ENCODE measurements around the gene SERPINA10.

Gene SERPINA10

GRCh38 chr14:94310248-94310647 lies 17.2 kb upstream of the SERPINA10 start:
- Histone ChIP-seq H3K4me3 (replicated peaks; ENCODE audit: insufficient read depth, low read length) (no peak overlapping the region), H3K27ac (replicated peaks) (no peak overlapping the region), H3K27me3 (ENCODE audit: insufficient read depth, poor library complexity, severe bottlenecking) (no peaks in the 10 kb centered on the region)
- no peak for DNase-seq (ENCODE audit: low read depth in 1 of 2, low spot score in 1 of 2)
- no peak for TF ChIP-seq POLR2AphosphoS5 (IDR thresholded peaks at IDR 0.05; ENCODE audit: low read depth)
- TF ChIP-seq GABPA (IDR thresholded peaks at IDR 0.05; ENCODE audit: low read depth), result no peak
- TF ChIP-seq REST (IDR thresholded peaks at IDR 0.05; ENCODE audit: insufficient replicate concordance, low read depth), result no peak
- no peak for TF ChIP-seq SPI1 (IDR thresholded peaks at IDR 0.05; ENCODE audit: borderline replicate concordance, low read depth)
- TF ChIP-seq, protein P1, sequence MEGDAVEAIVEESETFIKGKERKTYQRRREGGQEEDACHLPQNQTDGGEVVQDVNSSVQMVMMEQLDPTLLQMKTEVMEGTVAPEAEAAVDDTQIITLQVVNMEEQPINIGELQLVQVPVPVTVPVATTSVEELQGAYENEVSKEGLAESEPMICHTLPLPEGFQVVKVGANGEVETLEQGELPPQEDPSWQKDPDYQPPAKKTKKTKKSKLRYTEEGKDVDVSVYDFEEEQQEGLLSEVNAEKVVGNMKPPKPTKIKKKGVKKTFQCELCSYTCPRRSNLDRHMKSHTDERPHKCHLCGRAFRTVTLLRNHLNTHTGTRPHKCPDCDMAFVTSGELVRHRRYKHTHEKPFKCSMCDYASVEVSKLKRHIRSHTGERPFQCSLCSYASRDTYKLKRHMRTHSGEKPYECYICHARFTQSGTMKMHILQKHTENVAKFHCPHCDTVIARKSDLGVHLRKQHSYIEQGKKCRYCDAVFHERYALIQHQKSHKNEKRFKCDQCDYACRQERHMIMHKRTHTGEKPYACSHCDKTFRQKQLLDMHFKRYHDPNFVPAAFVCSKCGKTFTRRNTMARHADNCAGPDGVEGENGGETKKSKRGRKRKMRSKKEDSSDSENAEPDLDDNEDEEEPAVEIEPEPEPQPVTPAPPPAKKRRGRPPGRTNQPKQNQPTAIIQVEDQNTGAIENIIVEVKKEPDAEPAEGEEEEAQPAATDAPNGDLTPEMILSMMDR (IDR thresholded peaks at IDR 0.05; ENCODE audit: insufficient read depth, low read length), result no peak

GRCh38 chr14:94309721-94310120 lies 16.7 kb upstream of the SERPINA10 start:
- no peak overlapping the region for H3K27ac ChIP-seq (replicated peaks)
- H3K4me3 ChIP-seq (replicated peaks; ENCODE audit: insufficient read depth, low read length), result no peak overlapping the region
- DNase-seq (ENCODE audit: low read depth in 1 of 2, low spot score in 1 of 2), result no peak
- no peak for TF ChIP-seq REST (IDR thresholded peaks at IDR 0.05; ENCODE audit: insufficient replicate concordance, low read depth)
- TF ChIP-seq GABPA (IDR thresholded peaks at IDR 0.05; ENCODE audit: low read depth), result no peak
- TF ChIP-seq, protein P1 (IDR thresholded peaks at IDR 0.05; ENCODE audit: insufficient read depth, low read length), result no peak
- no peak for TF ChIP-seq SPI1 (IDR thresholded peaks at IDR 0.05; ENCODE audit: borderline replicate concordance, low read depth)
- TF ChIP-seq POLR2AphosphoS5 (IDR thresholded peaks at IDR 0.05; ENCODE audit: low read depth), result no peak
- no peaks in the 10 kb centered on the region for H3K27me3 ChIP-seq (ENCODE audit: insufficient read depth, poor library complexity, severe bottlenecking)

DNA sequence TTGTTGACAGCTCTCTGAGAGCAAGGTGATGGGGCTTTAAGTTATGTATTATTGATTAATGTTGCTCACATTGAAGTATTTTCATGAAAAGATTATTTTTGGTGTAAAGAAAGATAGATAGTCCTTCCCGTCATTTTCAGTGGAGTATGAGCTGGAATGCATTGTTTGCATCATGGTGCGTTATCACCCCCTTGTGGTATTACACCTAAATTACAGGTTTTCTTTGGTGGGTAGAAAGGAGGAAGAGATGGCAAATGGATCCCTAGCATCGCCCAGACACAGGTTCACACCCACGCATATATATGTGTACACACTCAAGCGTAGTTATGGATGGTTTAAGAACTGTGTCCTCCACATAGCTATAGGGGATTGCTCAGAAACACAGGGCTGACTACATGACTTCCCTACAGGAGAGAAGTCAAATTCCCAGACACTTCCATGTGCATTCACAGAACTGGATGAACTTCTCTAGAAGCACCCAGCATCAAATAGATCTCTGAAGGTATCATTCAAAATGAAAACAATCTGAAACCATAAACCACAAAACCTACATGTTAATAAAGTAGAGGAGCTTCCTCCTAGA lies 14.4 kb upstream of the SERPINA10 start:
- TF ChIP-seq POLR2AphosphoS5 (IDR thresholded peaks at IDR 0.05; ENCODE audit: low read depth), result no peak
- TF ChIP-seq, protein P1 (IDR thresholded peaks at IDR 0.05; ENCODE audit: insufficient read depth, low read length), result peak; percentile 28
- H3K27ac ChIP-seq (replicated peaks), result no peak overlapping the region
- DNase-seq (ENCODE audit: low read depth in 1 of 2, low spot score in 1 of 2), result peak in 1 of 2 experiments; percentile 17
- no peaks in the 10 kb centered on the region for H3K27me3 ChIP-seq (ENCODE audit: insufficient read depth, poor library complexity, severe bottlenecking)
- H3K4me3 ChIP-seq (replicated peaks; ENCODE audit: insufficient read depth, low read length), result no peak overlapping the region

Measured in HL-60 (cell line).